K562 (cell line): Measurements from ENCODE around the gene VEZF1. TPM values are rescaled to one million over a fixed set of nuclear protein-coding genes. Genes with fewer than 3 reads are reported as not detected.

Experiments used
- EHMT2 ChIP-seq: fragments of 450-650 bp; IDR thresholded peaks from 2 replicates; pipeline ENCODE4 v1.6.1; 2018; ENCODE audit warnings: antibody characterized with exemption
- ELF1 ChIP-seq: fragments of 200-800 bp; sonication (Bioruptor generic); IDR thresholded peaks from 2 replicates; pipeline ENCODE4 v1.6.1; 2016; ENCODE audit warnings: missing genetic modification characterization, missing compliant biosample characterization
- JUND ChIP-seq, 2 experiments: IDR thresholded peaks; 2 replicates in 1 of 2; 3 replicates in 1 of 2; pipeline ENCODE4 v1.6.1; 2011; ENCODE audit warnings: borderline replicate concordance in 2 of 2, low read depth in 2 of 2, low read length in 2 of 2, improper control_type of control experiment in 1 of 2, missing biosample characterization in 1 of 2, missing genetic modification characterization in 1 of 2, missing genetic modification reagents in 1 of 2
- MYC ChIP-seq, 2 experiments: fragments of 250-450 bp in 1 of 2; sonication (Bioruptor Pico) in 1 of 2; IDR thresholded peaks; 2 replicates each; pipeline versions ENCODE4 v1.5.1 to v1.6.1; 2012 to 2021; ENCODE audit warnings: low read depth in 2 of 2, borderline replicate concordance in 1 of 2, improper control_type of control experiment in 1 of 2, low read length in 1 of 2, mild to moderate bottlenecking in 1 of 2, moderate library complexity in 1 of 2
- NR2C2 ChIP-seq, 2 experiments: fragments of 200-800 bp in 1 of 2; sonication (Bioruptor generic) in 1 of 2; sonication (generic) in 1 of 2; formaldehyde crosslinking in 1 of 2; IDR thresholded peaks; 2 replicates each; pipeline versions ENCODE4 v1.6.1 to v1.8.0; 2016 to 2022; ENCODE audit warnings: mild to moderate bottlenecking in 1 of 2, missing compliant biosample characterization in 1 of 2, missing genetic modification characterization in 1 of 2, missing genetic modification reagents in 1 of 2
- POLR2AphosphoS2 ChIP-seq: IDR thresholded peaks from 2 replicates; pipeline ENCODE4 v1.6.1; 2012; ENCODE audit warnings: low read length, improper control_type of control experiment
- SAP30 ChIP-seq: fragments of 200-600 bp; sonication (generic); IDR thresholded peaks from 2 replicates; pipeline ENCODE4 v1.6.1; 2012; ENCODE audit warnings: borderline replicate concordance, low read depth, mild to moderate bottlenecking, moderate library complexity, low read length, control low read depth, inconsistent platforms; ENCODE audit not compliant: insufficient read depth, poor library complexity, severe bottlenecking
- SETDB1 ChIP-seq: IDR thresholded peaks from one replicate; pipeline ENCODE4 v1.6.1; 2012; ENCODE audit warnings: low read length, control low read depth, inconsistent platforms
- TRIM24 ChIP-seq, 2 experiments: fragments of 450-650 bp; IDR thresholded peaks; 2 replicates each; pipeline ENCODE4 v1.6.1; 2016
- U2AF1 ChIP-seq: fragments of 200-400 bp; formaldehyde crosslinking; optimal IDR thresholded peaks from 2 replicates; pipeline ENCODE3; 2017; ENCODE audit warnings: mild to moderate bottlenecking, low read depth, low read length, moderate library complexity
- ZNF24 ChIP-seq: fragments of 450-650 bp; IDR thresholded peaks from 2 replicates; pipeline ENCODE4 v1.6.1; 2016
- ZNF77 ChIP-seq: fragments of 250-450 bp; sonication (Bioruptor Pico); IDR thresholded peaks from 2 replicates; pipeline ENCODE4 v1.5.0; 2020
- polyA plus RNA-seq, 8 experiments: library from polyadenylated mRNA; depleted of rRNA in 4 of 8; stranded (reverse) in 5 of 8; unstranded in 3 of 8; fragments of >200 nt; fragmentation: Nextera tagmentation in 2 of 8; fragmentation: Illumina TruSeq in 1 of 8; extraction: Ambion mirVana in 2 of 8; extraction: Trizol in 1 of 8; gene quantifications; 2 replicates each; pipeline versions ENCODE4 v1.2.1 to v1.2.3, GENCODE V29; 2011 to 2014; ENCODE audit warnings: inconsistent platforms in 1 of 8, missing spikeins in 1 of 8
- total RNA-seq, 7 experiments: library from RNA; depleted of rRNA in 6 of 7; stranded (reverse); fragments of >200 nt in 6 of 7; fragmentation: Illumina TruSeq in 2 of 7; extraction: Trizol in 2 of 7; gene quantifications; 2 replicates each; pipeline versions ENCODE4 v1.2.1 to v1.2.3, GENCODE V29; 2011 to 2021; ENCODE audit warnings: low replicate concordance in 1 of 7
- TF ChIP-seq, protein P1 (sequence below): fragments of 250-450 bp; sonication (Bioruptor Pico); IDR thresholded peaks from 2 replicates; pipeline ENCODE4 v1.4.0; 2020; ENCODE audit warnings: mild to moderate bottlenecking, moderate library complexity, borderline replicate concordance
- TF ChIP-seq, protein P2 (sequence below), 3 experiments: fragments of 200-800 bp in 1 of 3; sonication (Bioruptor generic) in 1 of 3; sonication (generic) in 1 of 3; formaldehyde crosslinking in 1 of 3; IDR thresholded peaks; 2 replicates each; pipeline versions ENCODE4 v1.6.1 to v1.8.0; 2016 to 2022; ENCODE audit warnings: mild to moderate bottlenecking in 2 of 3, missing compliant biosample characterization in 2 of 3, missing genetic modification characterization in 2 of 3, missing genetic modification reagents in 1 of 3
- TF ChIP-seq, protein P3 (sequence below): fragments of 450-650 bp; IDR thresholded peaks from 2 replicates; pipeline ENCODE4 v1.6.1; 2016; ENCODE audit warnings: antibody characterized with exemption
- TF ChIP-seq, protein P4 (sequence below), 3 experiments: fragments of 200-800 bp in 1 of 3; fragments of 250-450 bp in 1 of 3; fragments of 450-650 bp in 1 of 3; sonication (Bioruptor Pico) in 1 of 3; sonication (Bioruptor generic) in 1 of 3; formaldehyde crosslinking in 1 of 3; IDR thresholded peaks; 2 replicates each; pipeline versions ENCODE4 v1.6.1 to v1.8.0; 2016 to 2022; ENCODE audit warnings: mild to moderate bottlenecking in 2 of 3, missing genetic modification characterization in 2 of 3, missing compliant biosample characterization in 1 of 3, moderate library complexity in 1 of 3

VEZF1 gene
- total and polyA plus RNA-seq, 9 of the 15 experiments (the other 6 are each of a cell fraction or from before 2014, with no cell fraction given): 9.5 to 33.4 (median 22.1) TPM

DNA sequence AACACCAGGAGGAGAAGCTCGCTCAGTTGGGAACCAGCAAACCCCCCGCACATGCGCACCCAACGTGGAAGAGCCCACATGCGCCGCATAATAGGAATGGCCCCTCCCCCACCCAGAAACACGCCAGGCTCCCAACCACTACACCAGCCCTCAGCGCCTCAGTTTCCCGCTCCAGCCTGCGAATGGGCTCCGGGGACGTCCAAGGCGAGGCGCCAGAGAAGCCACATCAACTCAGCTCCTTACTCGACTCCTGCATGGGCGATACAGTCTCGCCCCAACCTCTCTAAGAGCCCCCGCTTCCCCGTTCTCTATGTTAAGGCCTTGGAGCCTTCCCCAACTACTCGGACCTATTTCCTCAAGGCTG is 18.5 kb upstream of the VEZF1 start (continued):
- TF ChIP-seq, protein P1, sequence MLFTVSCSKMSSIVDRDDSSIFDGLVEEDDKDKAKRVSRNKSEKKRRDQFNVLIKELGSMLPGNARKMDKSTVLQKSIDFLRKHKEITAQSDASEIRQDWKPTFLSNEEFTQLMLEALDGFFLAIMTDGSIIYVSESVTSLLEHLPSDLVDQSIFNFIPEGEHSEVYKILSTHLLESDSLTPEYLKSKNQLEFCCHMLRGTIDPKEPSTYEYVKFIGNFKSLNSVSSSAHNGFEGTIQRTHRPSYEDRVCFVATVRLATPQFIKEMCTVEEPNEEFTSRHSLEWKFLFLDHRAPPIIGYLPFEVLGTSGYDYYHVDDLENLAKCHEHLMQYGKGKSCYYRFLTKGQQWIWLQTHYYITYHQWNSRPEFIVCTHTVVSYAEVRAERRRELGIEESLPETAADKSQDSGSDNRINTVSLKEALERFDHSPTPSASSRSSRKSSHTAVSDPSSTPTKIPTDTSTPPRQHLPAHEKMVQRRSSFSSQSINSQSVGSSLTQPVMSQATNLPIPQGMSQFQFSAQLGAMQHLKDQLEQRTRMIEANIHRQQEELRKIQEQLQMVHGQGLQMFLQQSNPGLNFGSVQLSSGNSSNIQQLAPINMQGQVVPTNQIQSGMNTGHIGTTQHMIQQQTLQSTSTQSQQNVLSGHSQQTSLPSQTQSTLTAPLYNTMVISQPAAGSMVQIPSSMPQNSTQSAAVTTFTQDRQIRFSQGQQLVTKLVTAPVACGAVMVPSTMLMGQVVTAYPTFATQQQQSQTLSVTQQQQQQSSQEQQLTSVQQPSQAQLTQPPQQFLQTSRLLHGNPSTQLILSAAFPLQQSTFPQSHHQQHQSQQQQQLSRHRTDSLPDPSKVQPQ (CRISPR knock-in tag): no peak
- TF ChIP-seq EHMT2 (no peak), ELF1 (tag) (no peak), ZNF77 (CRISPR knock-in tag) (no peak), U2AF1 (no peak), POLR2AphosphoS2 (no peak), SETDB1 (no peak), TRIM24 (IDR thresholded peaks at IDR 0.05) (no peak), MYC (IDR thresholded peaks at IDR 0.05; ENCODE audit: low read depth, low read length) (peak; percentile 96), MYC (CRISPR knock-in tag; IDR thresholded peaks at IDR 0.05; ENCODE audit: borderline replicate concordance, low read depth) (no peak), SAP30 (no peak), JUND (IDR thresholded peaks at IDR 0.05; ENCODE audit: borderline replicate concordance, low read depth, low read length) (no peak), JUND (tag; IDR thresholded peaks at IDR 0.05; ENCODE audit: borderline replicate concordance, low read depth, low read length) (no peak; the same call in 2 of the 3 replicates), NR2C2 (CRISPR knock-in tag; IDR thresholded peaks at IDR 0.05) (no peak), NR2C2 (tag; IDR thresholded peaks at IDR 0.05) (no peak), ZNF24 (no peak)
- TF ChIP-seq, protein P2, sequence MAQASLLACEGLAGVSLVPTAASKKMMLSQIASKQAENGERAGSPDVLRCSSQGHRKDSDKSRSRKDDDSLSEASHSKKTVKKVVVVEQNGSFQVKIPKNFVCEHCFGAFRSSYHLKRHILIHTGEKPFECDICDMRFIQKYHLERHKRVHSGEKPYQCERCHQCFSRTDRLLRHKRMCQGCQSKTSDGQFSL (CRISPR knock-in tag; IDR thresholded peaks at IDR 0.05): no peak
- TF ChIP-seq, protein P2 (tag; IDR thresholded peaks at IDR 0.05): no peak
- TF ChIP-seq, protein P3, sequence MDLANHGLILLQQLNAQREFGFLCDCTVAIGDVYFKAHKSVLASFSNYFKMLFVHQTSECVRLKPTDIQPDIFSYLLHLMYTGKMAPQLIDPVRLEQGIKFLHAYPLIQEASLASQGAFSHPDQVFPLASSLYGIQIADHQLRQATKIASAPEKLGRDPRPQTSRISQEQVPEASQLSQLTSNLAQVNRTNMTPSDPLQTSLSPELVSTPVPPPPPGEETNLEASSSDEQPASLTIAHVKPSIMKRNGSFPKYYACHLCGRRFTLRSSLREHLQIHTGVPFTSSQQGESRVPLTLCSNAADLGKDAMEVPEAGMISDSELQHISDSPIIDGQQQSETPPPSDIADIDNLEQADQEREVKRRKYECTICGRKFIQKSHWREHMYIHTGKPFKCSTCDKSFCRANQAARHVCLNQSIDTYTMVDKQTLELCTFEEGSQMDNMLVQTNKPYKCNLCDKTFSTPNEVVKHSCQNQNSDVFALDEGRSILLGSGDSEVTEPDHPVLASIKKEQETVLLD: peak; percentile 80
- TF ChIP-seq, protein P4, sequence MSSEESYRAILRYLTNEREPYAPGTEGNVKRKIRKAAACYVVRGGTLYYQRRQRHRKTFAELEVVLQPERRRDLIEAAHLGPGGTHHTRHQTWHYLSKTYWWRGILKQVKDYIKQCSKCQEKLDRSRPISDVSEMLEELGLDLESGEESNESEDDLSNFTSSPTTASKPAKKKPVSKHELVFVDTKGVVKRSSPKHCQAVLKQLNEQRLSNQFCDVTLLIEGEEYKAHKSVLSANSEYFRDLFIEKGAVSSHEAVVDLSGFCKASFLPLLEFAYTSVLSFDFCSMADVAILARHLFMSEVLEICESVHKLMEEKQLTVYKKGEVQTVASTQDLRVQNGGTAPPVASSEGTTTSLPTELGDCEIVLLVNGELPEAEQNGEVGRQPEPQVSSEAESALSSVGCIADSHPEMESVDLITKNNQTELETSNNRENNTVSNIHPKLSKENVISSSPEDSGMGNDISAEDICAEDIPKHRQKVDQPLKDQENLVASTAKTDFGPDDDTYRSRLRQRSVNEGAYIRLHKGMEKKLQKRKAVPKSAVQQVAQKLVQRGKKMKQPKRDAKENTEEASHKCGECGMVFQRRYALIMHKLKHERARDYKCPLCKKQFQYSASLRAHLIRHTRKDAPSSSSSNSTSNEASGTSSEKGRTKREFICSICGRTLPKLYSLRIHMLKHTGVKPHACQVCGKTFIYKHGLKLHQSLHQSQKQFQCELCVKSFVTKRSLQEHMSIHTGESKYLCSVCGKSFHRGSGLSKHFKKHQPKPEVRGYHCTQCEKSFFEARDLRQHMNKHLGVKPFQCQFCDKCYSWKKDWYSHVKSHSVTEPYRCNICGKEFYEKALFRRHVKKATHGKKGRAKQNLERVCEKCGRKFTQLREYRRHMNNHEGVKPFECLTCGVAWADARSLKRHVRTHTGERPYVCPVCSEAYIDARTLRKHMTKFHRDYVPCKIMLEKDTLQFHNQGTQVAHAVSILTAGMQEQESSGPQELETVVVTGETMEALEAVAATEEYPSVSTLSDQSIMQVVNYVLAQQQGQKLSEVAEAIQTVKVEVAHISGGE (CRISPR knock-in tag; IDR thresholded peaks at IDR 0.05): no peak
